Right atrium auricular region (tissue), 2 donors: ENCODE measurements around the gene BCLAF1. TPM values are rescaled to one million over a fixed set of nuclear protein-coding genes. Genes with fewer than 3 reads are reported as not detected.

Source experiments
- DNase-seq: peaks from one replicate; pipeline ENCODE4 v3.0.0-alpha.2; 2019; ENCODE audit warnings: low spot score
- H3K27ac ChIP-seq, 2 donors: fragments of 200-600 bp; sonication (generic); 1 replicate in 1 of 2; 2 replicates in 1 of 2; pipeline ENCODE4 v1.5.1; 2016 to 2019
- H3K27me3 ChIP-seq, 2 donors: fragments of 200-600 bp; sonication (generic); one replicate each; pipeline versions ENCODE4 v1.5.1 to v1.6.0; 2017 to 2019
- H3K36me3 ChIP-seq: fragments of 200-600 bp; sonication (generic); one replicate; pipeline ENCODE4 v1.5.1; 2016
- H3K4me1 ChIP-seq, 2 donors: fragments of 200-600 bp; sonication (generic); one replicate each; pipeline versions ENCODE4 v1.5.1 to v1.6.0; 2017 to 2019
- H3K4me3 ChIP-seq, 2 donors: fragments of 200-600 bp; sonication (generic); 1 replicate in 1 of 2; 2 replicates in 1 of 2; pipeline ENCODE4 v1.5.1; 2017 to 2019; ENCODE audit warnings: mild to moderate bottlenecking in 1 of 2, moderate library complexity in 1 of 2
- H3K9me3 ChIP-seq, 2 donors: fragments of 200-600 bp; sonication (generic); one replicate each; pipeline ENCODE4 v1.5.1; 2019
- CTCF ChIP-seq, 2 donors: fragments of 200-600 bp; sonication (generic); IDR thresholded peaks; one replicate each; pipeline ENCODE4 v1.5.1; 2019; ENCODE audit warnings: antibody characterized with exemption in 2 of 2
- total RNA-seq, 2 donors: library from RNA; depleted of rRNA; stranded (reverse); fragments of >200 nt; gene quantifications; one replicate each; pipeline ENCODE4 v1.1.0, GENCODE V29; 2016

The BCLAF1 gene
- total RNA-seq, 2 donors from 2014 or later = 47.9 to 49.4 TPM

GRCh38 chr6:136251394-136251793 is 38.3 kb downstream of the BCLAF1 start:
- Histone ChIP-seq H3K9me3 (no peaks in the 10 kb centered on the region), H3K36me3 (no peaks in the 10 kb centered on the region), H3K27me3 (no peaks in the 10 kb centered on the region), H3K4me1 (peaks cover 0 to 19% of the 10 kb centered on the region in 2 donors), H3K4me3 (no peak overlapping the region), H3K27ac (no peak overlapping the region)
- no peak for TF ChIP-seq CTCF (IDR thresholded peaks at IDR 0.05)
- DNase-seq = no peak

- no peak for DNase-seq
- Histone ChIP-seq H3K9me3 (no peaks in the 10 kb centered on the region), H3K27ac (peak overlapping the region; percentile 38 to 68), H3K36me3 (no peaks in the 10 kb centered on the region), H3K4me1 (peaks cover 0 to 19% of the 10 kb centered on the region in 2 donors), H3K27me3 (no peaks in the 10 kb centered on the region), H3K4me3 (peak overlapping the region; percentile 56 to 73)
- no peak for TF ChIP-seq CTCF (IDR thresholded peaks at IDR 0.05)
These were observed 39.0 kb downstream of the BCLAF1 start for GRCh38 chr6:136250686-136251008.

GRCh38 chr6:136249811-136250685 is 39.6 kb downstream of the BCLAF1 start, which contains the start of gene MTFR2:
Gene MTFR2, minus strand, starts transcription at chr6:136250311. Its CDS starts 1,212 bp downstream, at chr6:136249099.
- Histone ChIP-seq H3K27me3 (no peaks in the 10 kb centered on the region), H3K4me3 (peak within 1 kb of the TSS; percentile 56 to 73), H3K9me3 (no peaks in the 10 kb centered on the region), H3K4me1 (peaks cover 0 to 19% of the 10 kb centered on the region in 2 donors), H3K36me3 (no peaks in the 10 kb centered on the region), H3K27ac (peak within 1 kb of the TSS; percentile 38 to 68)
- peak; percentile 98 for DNase-seq
- no peak for TF ChIP-seq CTCF (IDR thresholded peaks at IDR 0.05)

GRCh38 chr6:136249336-136249735 is 40.3 kb downstream of the BCLAF1 start:
- no peaks in the 10 kb centered on the region for H3K9me3 ChIP-seq
- no peak overlapping the region for H3K27ac ChIP-seq
- peak overlapping the region; percentile 56 to 73 for H3K4me3 ChIP-seq
- DNase-seq = no peak
- no peaks in the 10 kb centered on the region for H3K36me3 ChIP-seq
- H3K4me1 ChIP-seq = peaks cover 0 to 19% of the 10 kb centered on the region in 2 donors
- H3K27me3 ChIP-seq = no peaks in the 10 kb centered on the region
- TF ChIP-seq CTCF (IDR thresholded peaks at IDR 0.05) = no peak

GRCh38 chr6:136244061-136244616 is 45.5 kb downstream of the BCLAF1 start:
- H3K36me3 ChIP-seq = no peaks in the 10 kb centered on the region
- no peak overlapping the region for H3K4me3 ChIP-seq
- no peak for DNase-seq
- H3K27ac ChIP-seq = no peak overlapping the region
- H3K4me1 ChIP-seq = peaks cover 0 to 2% of the 10 kb centered on the region in 2 donors
- TF ChIP-seq CTCF (IDR thresholded peaks at IDR 0.05) = no peak
- H3K27me3 ChIP-seq = no peaks in the 10 kb centered on the region
- H3K9me3 ChIP-seq = no peaks in the 10 kb centered on the region
